GM04503 (cell line): ENCODE data around the gene KCNK4.

Source experiments
- DNase-seq: peaks from one replicate; pipeline ENCODE4 v3.0.0-alpha.2; 2012; ENCODE audit warnings: low read depth

KCNK4 gene

DNA sequence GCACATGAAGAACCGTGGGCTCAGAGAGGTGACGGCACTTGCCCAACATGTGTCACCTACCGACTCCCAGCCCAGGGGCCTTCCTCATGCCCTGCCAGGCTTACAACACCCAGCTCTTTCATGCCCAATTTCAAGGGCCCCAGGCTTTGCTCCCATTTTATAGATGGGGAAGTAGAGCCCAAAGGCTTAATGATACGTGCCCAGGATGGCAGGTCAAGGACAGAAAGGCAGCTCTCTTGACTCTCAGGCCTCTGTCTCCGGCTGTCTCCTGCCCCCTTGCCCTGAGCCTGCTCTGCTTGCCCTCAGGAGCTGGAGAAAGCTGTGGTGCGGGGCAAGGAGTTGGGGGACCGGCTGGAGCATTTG is 57.9 kb downstream of the KCNK4 start:
- DNase-seq: no peak

DNA sequence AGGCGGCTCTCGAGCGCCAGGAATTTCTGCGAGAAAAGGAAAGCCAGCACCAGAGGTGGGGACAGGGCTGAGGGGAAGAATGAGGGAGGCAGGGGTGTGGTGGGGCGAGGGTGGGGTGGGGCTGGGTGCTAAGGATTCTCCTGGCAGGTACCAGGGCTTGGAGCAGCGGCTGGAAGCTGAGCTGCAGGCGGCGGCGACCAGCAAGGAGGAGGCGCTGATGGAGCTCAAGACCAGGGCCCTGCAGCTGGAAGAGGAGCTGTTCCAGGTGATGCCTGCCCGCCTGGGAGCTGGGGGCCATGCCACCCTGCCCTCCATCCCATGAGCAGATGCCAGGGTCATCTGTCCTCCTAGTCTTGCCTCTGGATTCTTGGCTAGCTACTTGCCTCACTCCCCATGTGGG is 58.3 kb downstream of the KCNK4 start:
- DNase-seq: no peak
